PC-3 (cell line): ENCODE measurements around the gene FNDC7. TPM values are rescaled to one million over a fixed set of nuclear protein-coding genes. Genes with fewer than 3 reads are reported as not detected.
"Not testable (repeated sequence)": the region's sequence is repeated elsewhere in the genome, so short reads cannot be mapped to it uniquely, and the experiment has no call there.

Source experiments
- ATAC-seq: fragments of 200-7000 bp; cut with Tn5 transposase; 2 replicates; pipeline ENCODE4 v1.9.1; 2020; ENCODE audit warnings: mild to moderate bottlenecking, moderate library complexity
- BruUV-seq: library from RNA; stranded (reverse); fragments of 400-500 nt; replicated peaks from 2 replicates; lab custom pipeline; 2021; lab: Mats Ljungman, UMichigan
- CTCF ChIA-PET: fragments of 300-600 bp; sonication (Branson Sonifier 250); formaldehyde crosslinking; loops from one replicate; lab custom pipeline; 2022; ENCODE audit warnings: antibody characterized with exemption; lab: Charles Lee
- POLR2A ChIA-PET: fragments of 300-600 bp; sonication (Branson Sonifier 250); formaldehyde crosslinking; loops from one replicate; lab custom pipeline; 2022; ENCODE audit warnings: antibody characterized with exemption; ENCODE audit not compliant: unreplicated experiment; lab: Charles Lee
- DNase-seq: peaks from one replicate; pipeline ENCODE4 v3.0.0-alpha.2; 2015
- H2AFZ ChIP-seq: fragments of 300-600 bp; sonication (generic); 2 replicates; pipeline ENCODE4 v1.6.0; 2016; ENCODE audit warnings: antibody characterized with exemption, low read length
- H3F3A ChIP-seq: fragments of 300-600 bp; sonication (generic); one replicate; pipeline ENCODE4 v1.6.0; 2017; ENCODE audit warnings: antibody characterized with exemption, low read length, control low read depth, mild to moderate bottlenecking; ENCODE audit not compliant: unreplicated experiment
- H3K27ac ChIP-seq: fragments of 300-600 bp; sonication (generic); 2 replicates; pipeline ENCODE4 v1.5.1; 2016; ENCODE audit warnings: mild to moderate bottlenecking, low read length
- H3K27me3 ChIP-seq: fragments of 300-600 bp; sonication (generic); 2 replicates; pipeline ENCODE4 v1.6.1; 2016; ENCODE audit warnings: low read length, mixed read lengths
- H3K36me3 ChIP-seq: fragments of 300-600 bp; sonication (generic); 2 replicates; pipeline ENCODE4 v1.6.1; 2016; ENCODE audit warnings: low read depth, mixed run types, low read length, mixed read lengths
- H3K4me1 ChIP-seq: fragments of 300-600 bp; sonication (generic); 2 replicates; pipeline ENCODE4 v1.5.1; 2016; ENCODE audit warnings: low read length; ENCODE audit not compliant: insufficient read depth
- H3K4me2 ChIP-seq: fragments of 300-600 bp; sonication (generic); 2 replicates; pipeline ENCODE4 v1.6.0; 2016; ENCODE audit warnings: low read length
- H3K4me3 ChIP-seq: fragments of 300-600 bp; sonication (generic); 2 replicates; pipeline ENCODE4 v1.5.1; 2016; ENCODE audit warnings: mild to moderate bottlenecking, low read length, mixed read lengths
- H3K79me2 ChIP-seq: fragments of 300-600 bp; sonication (generic); 2 replicates; pipeline ENCODE4 v1.6.1; 2017; ENCODE audit warnings: low read length, mixed read lengths
- H3K9ac ChIP-seq: fragments of 300-600 bp; sonication (generic); 2 replicates; pipeline ENCODE4 v1.6.0; 2016; ENCODE audit warnings: mild to moderate bottlenecking, low read length
- H3K9me2 ChIP-seq: fragments of 300-600 bp; sonication (generic); replicated peaks from 2 replicates; pipeline ENCODE4 v1.6.1; 2016; ENCODE audit warnings: mixed run types, low read length, mixed read lengths
- H3K9me3 ChIP-seq: fragments of 300-600 bp; sonication (generic); 2 replicates; pipeline ENCODE4 v1.6.1; 2016; ENCODE audit warnings: low read length, mixed read lengths
- H4K20me1 ChIP-seq: fragments of 300-600 bp; sonication (generic); 2 replicates; pipeline ENCODE4 v1.6.1; 2016; ENCODE audit warnings: low read length, mixed read lengths
- CTCF ChIP-seq: fragments of 300-600 bp; sonication (generic); conservative IDR thresholded peaks from 2 replicates; pipeline ENCODE4 v1.5.1; 2017; ENCODE audit warnings: antibody characterized with exemption, low read depth, mild to moderate bottlenecking, low read length
- EZH2 ChIP-seq: fragments of 300-600 bp; sonication (generic); IDR thresholded peaks from one replicate; pipeline ENCODE4 v1.6.1; 2017; ENCODE audit warnings: antibody characterized with exemption, mild to moderate bottlenecking, low read length; ENCODE audit not compliant: unreplicated experiment
- EZH2phosphoT487 ChIP-seq: fragments of 300-600 bp; sonication (generic); IDR thresholded peaks from 2 replicates; pipeline ENCODE4 v1.6.1; 2018; ENCODE audit warnings: mild to moderate bottlenecking, antibody characterized with exemption, low read length, borderline replicate concordance
- intact Hi-C: fragments of 100-400 bp; cut with micrococcal nuclease; formaldehyde crosslinking; loops from 2 replicates; pipeline ENCODE4 v1.9.0; 2023
- total RNA-seq: library from RNA; depleted of rRNA; stranded (reverse); fragments of >200 nt; gene quantifications from 2 replicates; pipeline ENCODE4 v1.2.3, GENCODE V29; 2014

FNDC7 gene
- total RNA-seq, 1 experiment from 2014 or later, result not detected

DNA sequence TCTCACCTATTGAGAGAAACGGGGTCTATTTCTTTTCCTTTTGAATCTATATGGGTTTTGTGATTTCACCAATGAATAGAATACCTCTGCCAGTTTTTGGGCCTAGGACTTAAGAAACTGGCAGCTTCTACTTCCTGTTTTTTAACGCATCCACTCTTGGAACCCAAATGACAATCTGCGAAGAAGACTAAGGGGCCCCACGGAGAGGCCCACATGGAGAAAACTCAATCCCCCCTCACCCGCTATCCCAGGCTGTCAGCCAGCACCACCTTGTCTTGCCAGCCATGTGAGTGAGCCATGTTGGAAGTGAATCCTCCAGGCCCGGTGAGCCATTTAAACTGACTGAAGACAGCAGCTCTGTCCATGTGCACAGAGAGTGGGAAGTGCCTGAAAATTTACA is 48.2 kb upstream of the FNDC7 start:
- TF ChIP-seq CTCF, result no peak
- no peak for TF ChIP-seq EZH2
- no peak for TF ChIP-seq EZH2phosphoT487
- H3K9me3 ChIP-seq, result no peaks in the 10 kb centered on the region
- no peak overlapping the region for H3K9ac ChIP-seq
- BruUV-seq, result no TSS peak
- POLR2A ChIA-PET, result no interaction called here
- ATAC-seq, result no peak
- H3K79me2 ChIP-seq, result no peaks in the 10 kb centered on the region
- no peaks in the 10 kb centered on the region for H3F3A ChIP-seq
- no peak overlapping the region for H3K27ac ChIP-seq
- no peaks in the 10 kb centered on the region for H3K4me1 ChIP-seq
- H3K9me2 ChIP-seq, result no peaks in the 10 kb centered on the region
- no peaks in the 10 kb centered on the region for H3K27me3 ChIP-seq
- H3K4me2 ChIP-seq, result no peak overlapping the region
- no peak overlapping the region for H2AFZ ChIP-seq
- no peak overlapping the region for H3K4me3 ChIP-seq
- H3K36me3 ChIP-seq, result no peaks in the 10 kb centered on the region
- no peaks in the 10 kb centered on the region for H4K20me1 ChIP-seq
- CTCF ChIA-PET, result no interaction called here
- intact Hi-C loops, result no loop called here
- DNase-seq, result no peak

- H4K20me1 ChIP-seq, result no peaks in the 10 kb centered on the region
- H3K4me1 ChIP-seq, result no peaks in the 10 kb centered on the region
- no peak for DNase-seq
- no peak overlapping the region for H3K27ac ChIP-seq
- ATAC-seq, result no peak
- no peaks in the 10 kb centered on the region for H3K36me3 ChIP-seq
- no peak overlapping the region for H3K9ac ChIP-seq
- H3K9me3 ChIP-seq, result no peaks in the 10 kb centered on the region
- BruUV-seq, result no TSS peak
- TF ChIP-seq EZH2phosphoT487, result no peak
- TF ChIP-seq EZH2, result no peak
- no peak for TF ChIP-seq CTCF
- H3K4me3 ChIP-seq, result no peak overlapping the region
- no peaks in the 10 kb centered on the region for H3K27me3 ChIP-seq
- intact Hi-C loops, result no loop called here
- no peak overlapping the region for H3K4me2 ChIP-seq
- H2AFZ ChIP-seq, result no peak overlapping the region
- ChIA-PET POLR2A (interaction anchor here (0.7 kb wide), 1 partner anchor 227 kb away, joined by 7 read pairs; no protein-coding TSS in a partner anchor), CTCF (no interaction called here)
- H3F3A ChIP-seq, result no peaks in the 10 kb centered on the region
- no peaks in the 10 kb centered on the region for H3K79me2 ChIP-seq
- no peaks in the 10 kb centered on the region for H3K9me2 ChIP-seq
Measured at GRCh38 chr1:108665067-108665466, 47.6 kb upstream of the FNDC7 start.

DNA sequence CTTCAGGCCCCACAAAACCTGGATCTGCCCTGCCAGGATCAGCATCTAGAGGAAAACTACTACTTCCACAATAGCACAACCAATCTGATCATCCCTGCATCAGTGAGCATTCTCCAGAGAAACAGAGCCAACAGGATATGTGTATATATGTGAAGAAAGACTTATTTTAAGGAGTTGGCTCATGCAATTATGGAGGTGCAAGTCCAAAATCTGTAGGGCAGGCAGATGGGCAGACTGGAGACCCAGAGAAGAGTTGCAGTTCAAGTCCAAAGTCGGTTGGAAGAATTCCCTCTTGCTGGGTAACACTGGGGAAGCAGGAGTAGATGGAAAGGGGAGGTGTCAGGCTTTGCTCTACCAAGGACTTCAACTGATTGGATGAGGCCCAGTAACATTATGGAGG is 46.9 kb upstream of the FNDC7 start:
- TF ChIP-seq CTCF (no peak), EZH2 (no peak), EZH2phosphoT487 (no peak)
- Histone ChIP-seq H4K20me1 (no peaks in the 10 kb centered on the region), H3K9me3 (no peaks in the 10 kb centered on the region), H3K9ac (no peak overlapping the region), H2AFZ (no peak overlapping the region), H3K4me1 (no peaks in the 10 kb centered on the region), H3K9me2 (no peaks in the 10 kb centered on the region), H3K4me3 (no peak overlapping the region), H3K4me2 (no peak overlapping the region), H3K79me2 (no peaks in the 10 kb centered on the region), H3K27ac (no peak overlapping the region), H3K36me3 (no peaks in the 10 kb centered on the region), H3F3A (no peaks in the 10 kb centered on the region), H3K27me3 (no peaks in the 10 kb centered on the region)
- BruUV-seq, result no TSS peak
- no peak for DNase-seq
- ChIA-PET POLR2A (interaction anchor here (0.7 kb wide), 1 partner anchor 226 kb away, joined by 7 read pairs; no protein-coding TSS in a partner anchor), CTCF (no interaction called here)
- ATAC-seq, result no peak
- intact Hi-C loops, result no loop called here

GRCh38 chr1:108667422-108667821 is 45.3 kb upstream of the FNDC7 start:
- H3K9me2 ChIP-seq, H3K36me3 ChIP-seq, H3K4me2 ChIP-seq, CTCF ChIA-PET, H3K4me3 ChIP-seq, H3K9ac ChIP-seq, BruUV-seq, H3F3A ChIP-seq, ATAC-seq, intact Hi-C loops, H4K20me1 ChIP-seq, H3K27me3 ChIP-seq, DNase-seq, H3K27ac ChIP-seq, H2AFZ ChIP-seq, H3K9me3 ChIP-seq, H3K4me1 ChIP-seq, H3K79me2 ChIP-seq: not testable (repeated sequence)
- POLR2A ChIA-PET, result interaction anchor here (0.7 kb wide), 1 partner anchor 169 kb away, joined by 3 read pairs; no protein-coding TSS in a partner anchor
